WI38 (cell line): ENCODE measurements around the gene GGN.
"Not testable (repeated sequence)": the region's sequence is repeated elsewhere in the genome, so short reads cannot be mapped to it uniquely, and the experiment has no call there.

ENCODE experiments used
- H3K4me3 ChIP-seq: 2 replicates; pipeline ENCODE4 v1.5.1; 2011; ENCODE audit warnings: low read depth, mild to moderate bottlenecking, control low read depth, low read length
- TF ChIP-seq, protein P1 (sequence below): IDR thresholded peaks from 2 replicates; pipeline ENCODE4 v1.5.1; 2012; ENCODE audit warnings: low read depth, mild to moderate bottlenecking, control low read depth, low read length

Gene GGN

DNA sequence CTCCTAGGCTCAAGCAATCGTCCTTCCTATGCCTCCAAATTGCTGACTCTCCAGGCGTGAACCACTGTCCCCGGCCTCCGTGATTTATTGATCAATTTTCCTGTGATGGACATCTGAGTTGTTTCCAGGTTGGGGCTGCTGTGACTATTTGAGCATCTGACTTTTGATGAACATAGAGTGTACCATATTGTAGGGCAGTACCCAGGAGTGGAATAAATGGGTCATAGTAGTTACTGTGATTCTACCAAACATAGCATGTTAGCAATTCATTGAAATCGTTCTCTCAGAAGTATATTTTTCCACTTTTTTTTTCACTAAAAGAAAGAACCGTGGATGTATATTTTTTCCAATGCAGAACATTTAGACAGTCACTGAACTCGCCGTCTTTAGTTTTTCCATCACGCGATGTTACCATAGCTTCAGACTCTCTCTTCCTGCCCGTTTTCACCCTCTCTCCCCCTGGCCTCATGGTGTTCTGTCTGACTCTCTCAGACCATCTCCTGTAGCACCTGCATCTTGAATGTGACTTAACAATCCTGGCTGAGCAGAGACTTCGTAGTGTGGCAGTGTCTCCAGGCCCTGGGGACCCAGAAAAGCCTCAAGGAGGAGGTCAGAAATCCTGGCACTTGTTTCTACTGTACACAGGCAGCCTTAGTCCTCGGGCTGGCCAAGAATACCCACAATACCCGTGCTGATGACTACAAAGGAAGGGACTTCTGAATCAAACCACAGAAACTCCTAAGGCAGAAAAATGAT, 41.4 kb upstream of the GGN start:
- TF ChIP-seq, protein P1, sequence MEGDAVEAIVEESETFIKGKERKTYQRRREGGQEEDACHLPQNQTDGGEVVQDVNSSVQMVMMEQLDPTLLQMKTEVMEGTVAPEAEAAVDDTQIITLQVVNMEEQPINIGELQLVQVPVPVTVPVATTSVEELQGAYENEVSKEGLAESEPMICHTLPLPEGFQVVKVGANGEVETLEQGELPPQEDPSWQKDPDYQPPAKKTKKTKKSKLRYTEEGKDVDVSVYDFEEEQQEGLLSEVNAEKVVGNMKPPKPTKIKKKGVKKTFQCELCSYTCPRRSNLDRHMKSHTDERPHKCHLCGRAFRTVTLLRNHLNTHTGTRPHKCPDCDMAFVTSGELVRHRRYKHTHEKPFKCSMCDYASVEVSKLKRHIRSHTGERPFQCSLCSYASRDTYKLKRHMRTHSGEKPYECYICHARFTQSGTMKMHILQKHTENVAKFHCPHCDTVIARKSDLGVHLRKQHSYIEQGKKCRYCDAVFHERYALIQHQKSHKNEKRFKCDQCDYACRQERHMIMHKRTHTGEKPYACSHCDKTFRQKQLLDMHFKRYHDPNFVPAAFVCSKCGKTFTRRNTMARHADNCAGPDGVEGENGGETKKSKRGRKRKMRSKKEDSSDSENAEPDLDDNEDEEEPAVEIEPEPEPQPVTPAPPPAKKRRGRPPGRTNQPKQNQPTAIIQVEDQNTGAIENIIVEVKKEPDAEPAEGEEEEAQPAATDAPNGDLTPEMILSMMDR = no peak
- no peak overlapping the region for H3K4me3 ChIP-seq

DNA sequence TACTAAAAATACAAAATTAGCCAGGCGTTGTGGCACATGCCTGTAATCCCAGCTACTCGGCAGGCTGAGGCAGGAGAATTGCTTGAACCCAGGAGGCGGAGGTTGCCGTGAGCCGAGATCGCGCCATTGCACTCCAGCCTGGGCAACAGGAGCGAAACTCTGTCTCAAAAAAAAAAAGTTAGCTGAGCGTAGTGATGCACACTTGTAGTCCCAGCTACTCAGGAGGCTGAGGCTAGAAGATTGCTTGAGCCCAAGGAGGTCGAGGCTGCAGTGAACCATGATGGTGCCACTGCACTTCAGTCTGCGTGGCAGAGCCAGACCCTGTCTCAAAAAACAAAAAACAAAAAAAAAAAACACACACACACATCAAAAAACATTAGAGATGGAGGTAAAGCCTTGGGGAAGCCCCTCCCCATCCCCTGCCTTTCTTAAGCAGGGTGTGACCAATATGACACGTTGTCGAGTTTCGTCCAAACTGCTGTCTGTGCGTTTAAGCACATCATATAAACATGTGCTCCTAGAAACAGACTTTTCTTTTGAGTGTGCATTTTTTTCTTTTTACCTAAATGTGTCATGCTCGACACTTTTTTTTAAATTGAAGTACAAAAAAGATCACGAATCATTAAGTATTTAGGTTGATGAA, 39.3 kb upstream of the GGN start:
- not testable (repeated sequence) for H3K4me3 ChIP-seq

DNA sequence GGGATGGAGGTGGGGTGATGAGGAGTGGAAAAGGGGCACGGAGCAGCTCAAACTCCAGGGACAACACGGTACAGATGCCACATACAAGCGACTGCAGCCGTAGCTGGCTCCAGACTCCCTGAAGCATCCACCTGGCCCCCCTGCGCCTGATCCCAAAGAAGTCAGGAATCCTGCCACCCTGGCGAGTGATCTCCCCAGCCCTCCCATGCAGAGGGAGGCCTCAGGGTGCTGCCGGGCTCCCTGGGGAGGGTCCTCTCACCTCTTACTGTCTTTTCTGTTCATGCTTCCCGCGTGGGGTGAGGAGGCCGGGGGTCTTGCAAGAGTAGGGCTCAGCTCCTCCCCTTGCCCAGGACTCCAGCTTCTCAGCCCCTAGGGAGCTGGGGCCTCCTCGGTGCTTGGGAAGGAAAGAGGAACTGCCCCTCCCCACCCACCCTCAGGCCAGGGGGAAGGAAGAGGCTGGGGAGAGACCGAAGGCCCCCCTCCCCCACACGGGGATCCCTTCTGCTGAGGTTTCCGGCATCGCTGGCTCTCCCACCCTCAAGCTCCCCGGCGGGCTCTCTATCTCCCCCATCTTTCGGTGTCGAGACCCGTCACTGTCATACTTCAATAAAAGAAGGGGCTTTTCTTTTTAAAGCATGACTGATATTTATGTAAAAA, 38.1 kb upstream of the GGN start, which contains the start of gene RASGRP4:
TSS of gene RASGRP4 (minus strand) at position 410 of the 657 bp plus-strand sequence. CDS start at position 282, 128 bp downstream.
- no peak within 1 kb of the TSS for H3K4me3 ChIP-seq
- TF ChIP-seq, protein P1 = no peak

DNA sequence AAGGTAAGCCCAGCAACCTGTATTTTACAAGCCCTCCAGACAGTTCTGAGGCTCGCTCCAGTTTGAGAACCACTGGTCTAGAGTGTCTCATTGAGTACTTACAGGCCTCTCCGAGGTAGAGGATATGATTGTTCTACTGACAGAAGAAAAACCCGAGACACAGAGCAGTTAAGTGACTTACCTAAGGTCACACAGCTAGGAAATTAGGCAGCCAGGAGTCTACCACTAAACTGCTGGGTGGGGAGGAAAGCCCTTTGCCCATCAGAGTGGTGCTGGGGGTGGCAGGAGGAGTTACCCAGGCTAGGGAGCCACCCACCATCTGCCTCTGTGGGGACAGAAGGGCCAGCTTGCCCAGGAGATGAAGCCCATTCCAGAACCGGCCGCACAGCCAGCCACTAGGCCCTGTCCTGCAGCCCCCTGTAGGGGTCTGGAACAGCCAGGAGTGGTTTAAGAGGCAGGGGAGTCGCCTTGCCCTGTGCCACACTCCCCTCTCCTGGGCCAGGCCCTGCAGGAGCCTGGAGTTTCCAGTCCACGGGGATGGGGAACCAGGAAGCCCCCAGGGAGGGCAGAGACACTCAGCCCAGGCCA, 37.5 kb upstream of the GGN start:
- TF ChIP-seq, protein P1 = no peak
- H3K4me3 ChIP-seq = no peak overlapping the region

DNA sequence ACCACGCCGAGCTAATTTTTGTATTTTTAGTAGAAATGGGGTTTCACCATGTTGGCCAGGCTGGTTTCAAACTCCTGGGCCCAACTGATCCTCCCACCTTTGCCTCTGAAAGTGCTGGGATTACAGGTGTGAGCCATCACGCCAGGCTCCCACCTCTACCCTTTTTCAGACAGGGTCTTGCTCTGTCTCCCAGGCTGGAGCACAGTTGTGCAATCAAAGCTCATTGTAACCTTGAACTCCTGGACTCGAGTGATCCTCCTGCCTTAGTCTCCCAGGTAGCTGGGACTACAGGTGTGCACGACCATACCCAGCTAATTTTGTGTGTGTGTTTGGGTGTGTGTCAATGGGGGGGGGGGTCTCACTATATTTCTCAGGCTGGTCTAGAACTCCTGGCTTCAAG, 36.4 kb upstream of the GGN start:
- no peak overlapping the region for H3K4me3 ChIP-seq
- TF ChIP-seq, protein P1 = no peak

DNA sequence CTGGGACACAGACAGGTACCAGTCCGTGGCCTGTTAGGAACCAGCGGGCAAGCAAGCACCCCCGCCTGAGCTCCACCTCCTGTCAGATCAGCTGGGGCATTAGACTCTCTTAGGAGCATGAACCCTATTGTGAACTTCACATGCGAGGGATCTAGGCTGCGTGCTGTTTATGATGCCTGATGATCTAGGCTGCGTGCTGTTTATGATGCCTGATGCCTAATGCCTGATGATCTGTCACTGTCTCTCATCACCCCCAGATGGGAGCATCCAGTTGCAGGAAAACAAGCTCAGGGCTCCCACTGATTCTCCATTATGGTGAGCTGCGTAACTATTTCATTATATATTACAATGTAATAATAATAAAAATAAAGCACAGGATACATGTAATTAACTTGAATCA, 34.6 kb upstream of the GGN start:
- TF ChIP-seq, protein P1 = no peak
- no peak overlapping the region for H3K4me3 ChIP-seq

DNA sequence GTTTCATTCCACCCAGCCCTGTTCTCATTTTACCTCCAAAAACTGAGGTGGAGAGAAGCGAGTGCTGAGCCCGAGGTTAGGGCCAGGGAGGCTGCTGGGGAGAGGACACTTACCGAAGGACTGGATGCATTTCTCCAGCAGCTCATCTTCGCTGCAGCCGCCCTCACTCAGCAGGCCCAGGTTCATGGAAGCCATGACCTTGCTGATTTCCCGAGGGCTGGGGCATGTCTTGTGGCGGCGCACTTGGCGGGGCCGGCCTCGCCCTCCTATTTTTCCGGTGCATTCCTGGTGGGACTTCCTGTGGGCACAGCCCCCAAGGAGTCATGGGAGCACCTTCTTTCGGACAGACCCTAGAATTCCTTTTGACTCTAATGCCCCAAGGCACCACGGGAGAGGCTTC, 34.0 kb upstream of the GGN start:
- TF ChIP-seq, protein P1 = no peak
- no peak overlapping the region for H3K4me3 ChIP-seq
